GM18873 (cell line): ENCODE data around the gene GABRG3.
"Not testable (repeated sequence)": the region's sequence is repeated elsewhere in the genome, so short reads cannot be mapped to it uniquely, and the experiment has no call there.

Experiments
- ATAC-seq: cut with Tn5 transposase; IDR thresholded peaks from one replicate; pipeline ENCODE4 v1.9.1; 2021; ENCODE audit warnings: mild to moderate bottlenecking, moderate library complexity, moderate number of reproducible peaks; ENCODE audit not compliant: unreplicated experiment, low FRiP score

Gene GABRG3

DNA sequence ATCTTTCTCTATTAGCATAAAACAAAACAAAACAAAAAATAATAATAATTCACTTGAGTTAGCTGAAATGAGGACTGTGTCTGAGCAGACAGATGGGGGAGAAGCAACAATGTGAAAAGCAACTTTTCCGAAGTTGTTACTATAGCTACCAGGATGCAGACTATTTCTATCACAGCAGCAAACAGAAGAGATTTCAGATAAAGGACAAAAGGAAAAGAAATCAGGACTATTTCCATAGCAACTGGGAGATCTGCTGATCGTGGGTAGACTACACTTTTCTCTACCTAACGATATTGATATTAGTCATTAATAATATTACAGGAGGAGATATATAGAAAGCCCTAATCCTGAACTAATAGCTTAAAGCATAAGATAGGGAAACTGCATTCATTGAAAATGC, 321.7 kb downstream of the GABRG3 start:
- ATAC-seq = no peak

DNA sequence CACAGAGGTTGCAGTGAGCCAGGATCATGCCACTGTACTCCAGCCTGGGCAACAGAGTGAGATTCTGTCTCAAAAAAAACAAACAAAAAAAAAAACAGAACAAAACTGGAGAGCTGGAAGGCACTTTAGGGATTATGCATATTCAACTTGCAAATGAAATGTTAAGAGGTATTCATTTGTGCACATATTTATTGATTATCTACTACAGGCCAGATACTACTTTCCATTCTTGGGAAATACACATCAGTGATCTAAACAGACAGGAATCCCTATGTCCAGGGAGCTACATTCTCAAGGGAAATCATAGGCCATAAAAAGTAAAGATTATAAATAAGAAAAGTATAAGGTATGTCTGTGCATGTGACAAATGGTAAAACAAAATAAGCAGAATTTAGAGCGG, 322.6 kb downstream of the GABRG3 start:
- no peak for ATAC-seq

DNA sequence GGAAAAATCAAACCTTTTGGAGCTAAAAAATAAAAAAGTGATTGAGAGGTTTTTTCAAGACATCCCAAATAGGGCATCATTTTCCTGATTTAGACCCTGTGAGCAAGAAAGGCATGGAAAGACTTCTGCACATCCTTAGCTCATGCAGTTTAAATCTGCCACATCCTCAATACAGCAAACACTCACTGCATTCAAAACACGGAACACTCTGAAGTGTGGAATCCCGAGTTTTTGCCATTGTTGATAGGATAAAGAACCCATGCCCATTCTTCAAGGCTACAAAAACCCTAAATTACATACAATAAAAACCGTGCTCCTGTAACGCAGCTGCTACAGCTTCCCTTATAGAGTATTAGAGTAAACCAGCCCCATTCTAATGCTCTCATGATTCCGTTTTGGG, 346.8 kb downstream of the GABRG3 start:
- no peak for ATAC-seq

DNA sequence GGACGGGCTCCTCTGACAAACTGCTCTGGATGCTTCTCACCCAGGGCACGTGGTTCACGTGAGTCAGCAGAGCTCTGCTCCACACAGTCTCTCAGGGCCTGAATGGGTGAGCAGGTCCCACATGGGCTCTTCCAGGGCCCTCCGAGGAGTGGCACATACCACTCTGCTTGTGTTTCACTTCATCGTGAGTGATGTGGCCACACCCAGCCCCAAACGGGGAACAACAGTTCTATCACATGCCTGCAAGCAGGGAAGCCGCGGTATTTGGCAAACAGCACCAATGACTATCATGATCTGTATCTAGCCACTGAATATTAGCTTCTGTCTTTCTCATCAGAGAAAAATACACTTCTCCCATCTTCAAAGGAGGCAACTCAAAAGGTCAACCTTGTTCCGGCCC, 352.8 kb downstream of the GABRG3 start:
- no peak for ATAC-seq

DNA sequence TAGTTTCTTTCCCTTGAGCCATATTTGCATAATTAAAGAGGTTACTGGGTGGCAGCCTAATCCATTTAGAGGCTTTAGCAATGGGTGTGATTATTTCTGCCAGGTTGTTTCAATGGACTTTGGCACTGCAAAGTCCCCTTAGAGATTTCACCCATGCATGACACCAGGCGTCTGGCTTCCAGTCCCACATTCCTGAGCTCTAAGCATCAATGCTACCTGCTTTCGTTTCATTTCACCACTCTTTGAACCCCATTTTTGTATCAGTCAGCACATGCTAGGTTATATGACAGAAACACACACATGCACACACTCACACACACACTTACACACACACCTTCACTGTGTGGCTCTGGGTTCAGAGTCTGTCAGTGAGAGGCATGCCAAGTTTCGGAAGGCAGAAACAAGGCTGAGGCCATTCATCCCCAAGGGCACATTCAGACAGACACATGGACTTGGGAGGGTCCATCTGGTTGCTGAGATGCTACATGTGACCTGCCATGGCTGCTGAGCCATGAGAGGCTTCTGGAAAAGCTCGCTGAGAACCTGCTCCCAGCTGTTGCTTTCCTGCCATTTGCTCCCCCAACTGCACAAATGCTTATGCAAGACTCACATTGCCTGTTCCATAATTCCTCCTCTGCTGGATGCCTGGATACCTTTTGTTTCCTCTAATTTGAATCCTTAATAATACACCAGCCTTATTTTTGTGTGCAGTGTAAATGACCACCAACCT, 354.1 kb downstream of the GABRG3 start:
- no peak for ATAC-seq

DNA sequence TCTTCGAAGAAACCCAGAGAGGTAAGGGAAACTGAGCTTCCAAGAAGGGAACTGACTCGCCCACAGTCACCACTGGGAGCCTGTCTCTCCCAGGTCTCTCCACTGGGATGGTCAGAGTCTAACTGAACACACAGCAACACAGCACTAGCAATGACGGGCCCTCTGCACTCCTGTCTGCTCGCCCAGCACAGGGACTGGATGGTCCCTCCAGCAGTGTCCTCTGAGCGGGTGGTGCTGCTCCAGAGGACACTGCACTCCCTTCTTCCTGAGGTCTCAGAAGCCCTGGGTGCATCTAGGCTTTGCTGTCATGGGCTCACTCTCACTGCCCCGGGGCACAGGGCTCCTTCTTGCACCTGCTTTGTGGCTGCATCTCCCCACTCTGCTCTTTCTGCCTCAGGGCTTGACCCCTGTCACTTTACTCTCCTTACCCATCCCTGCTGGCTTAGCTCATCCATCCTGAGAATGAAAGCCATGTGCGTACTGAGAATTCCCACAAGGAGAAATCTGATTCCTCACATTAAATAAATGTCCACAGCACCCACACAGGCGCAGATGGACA, 356.6 kb downstream of the GABRG3 start:
- no peak for ATAC-seq

DNA sequence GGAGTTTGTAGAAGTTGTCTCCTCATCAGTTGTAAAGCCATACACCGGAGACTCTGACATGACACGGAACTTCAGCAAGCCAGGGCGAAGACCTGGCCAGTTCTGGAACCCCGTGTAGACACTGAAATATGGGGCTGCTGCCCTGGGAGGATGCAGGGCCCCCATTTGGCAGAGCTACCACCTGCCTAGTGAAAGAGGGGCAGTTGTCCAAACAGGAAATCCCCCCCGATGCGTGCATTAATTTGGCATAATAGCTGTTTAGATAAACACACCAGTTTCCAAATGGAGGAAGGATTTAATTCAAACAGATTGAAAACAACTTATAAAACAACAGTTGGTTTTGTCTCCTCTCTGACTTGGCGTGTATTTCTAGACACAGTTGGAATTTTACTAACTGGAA, 357.2 kb downstream of the GABRG3 start:
- no peak for ATAC-seq

DNA sequence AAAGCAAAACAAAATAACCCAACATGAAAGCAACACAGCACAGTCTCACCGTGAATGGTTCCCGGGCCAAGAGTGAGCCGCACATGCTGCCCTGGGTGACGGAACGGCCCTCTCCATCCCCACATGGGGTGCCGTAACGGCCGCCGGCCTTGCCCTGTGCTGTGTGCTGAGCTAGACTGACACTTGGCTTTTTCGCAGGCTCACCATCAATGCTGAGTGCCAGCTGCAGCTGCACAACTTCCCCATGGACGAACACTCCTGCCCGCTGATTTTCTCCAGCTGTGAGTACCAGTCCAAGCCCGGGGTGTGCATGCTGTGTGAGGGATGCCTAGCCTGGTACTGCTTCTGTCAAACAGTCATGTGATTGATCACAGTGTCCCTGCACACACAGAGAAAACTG, 357.6 kb downstream of the GABRG3 start:
- ATAC-seq = no peak

DNA sequence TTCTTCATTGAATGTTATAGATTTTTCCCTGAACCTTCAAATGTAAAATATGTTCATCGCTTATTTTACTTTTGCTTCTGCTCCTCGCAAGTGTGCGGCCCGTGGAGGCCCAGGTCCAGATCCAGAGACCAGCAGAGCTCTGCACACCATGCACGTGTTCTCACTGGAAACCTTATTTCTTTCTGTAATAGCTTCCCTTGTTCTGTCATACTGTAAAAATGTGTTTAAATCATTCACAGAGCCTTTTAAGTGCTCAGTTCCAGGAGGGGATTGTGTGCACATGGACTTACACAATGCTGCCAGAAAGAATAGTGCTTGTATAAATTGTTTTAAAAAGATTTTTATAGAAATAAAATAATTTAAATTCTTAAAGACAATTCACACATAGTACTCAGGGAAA, 359.3 kb downstream of the GABRG3 start:
- ATAC-seq = no peak

DNA sequence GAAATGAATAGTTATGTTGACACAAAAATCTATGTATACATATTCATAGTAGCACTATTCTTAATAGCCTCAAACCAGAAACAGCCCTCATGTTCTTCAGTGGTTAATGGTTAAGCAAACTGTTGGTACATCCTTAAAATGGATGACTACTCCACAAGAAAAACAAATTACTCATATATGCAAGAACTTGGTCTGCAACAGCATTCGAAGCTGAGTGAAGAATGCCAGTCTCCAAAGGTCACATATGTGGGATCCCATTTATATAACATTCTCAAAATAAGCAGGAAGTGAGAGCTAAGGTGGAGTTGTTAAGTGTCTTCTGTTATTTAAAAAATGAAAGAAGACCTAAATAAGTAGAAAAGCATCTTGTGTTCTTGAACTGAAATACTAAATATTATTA, 365.7 kb downstream of the GABRG3 start:
- ATAC-seq = no peak

DNA sequence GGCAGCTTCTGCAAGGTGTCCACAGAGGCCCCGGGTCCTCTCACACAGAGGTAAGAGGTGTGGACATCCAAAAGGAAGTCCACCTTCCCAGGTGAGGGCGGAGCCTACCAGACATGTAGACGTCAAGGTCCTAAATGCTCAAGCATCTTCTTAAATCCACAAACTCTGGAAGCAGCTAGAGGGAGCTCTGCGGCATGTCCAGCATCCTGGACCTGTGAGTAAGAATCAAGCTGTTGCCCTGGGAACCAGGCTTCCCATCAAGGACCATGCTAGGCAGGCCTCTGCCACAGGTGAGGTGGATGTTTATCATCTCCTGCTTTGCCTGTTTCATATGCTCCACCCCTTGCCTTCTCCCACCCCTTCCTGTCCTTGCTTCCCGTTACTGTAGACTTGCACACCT, 368.2 kb downstream of the GABRG3 start:
- ATAC-seq = no peak

DNA sequence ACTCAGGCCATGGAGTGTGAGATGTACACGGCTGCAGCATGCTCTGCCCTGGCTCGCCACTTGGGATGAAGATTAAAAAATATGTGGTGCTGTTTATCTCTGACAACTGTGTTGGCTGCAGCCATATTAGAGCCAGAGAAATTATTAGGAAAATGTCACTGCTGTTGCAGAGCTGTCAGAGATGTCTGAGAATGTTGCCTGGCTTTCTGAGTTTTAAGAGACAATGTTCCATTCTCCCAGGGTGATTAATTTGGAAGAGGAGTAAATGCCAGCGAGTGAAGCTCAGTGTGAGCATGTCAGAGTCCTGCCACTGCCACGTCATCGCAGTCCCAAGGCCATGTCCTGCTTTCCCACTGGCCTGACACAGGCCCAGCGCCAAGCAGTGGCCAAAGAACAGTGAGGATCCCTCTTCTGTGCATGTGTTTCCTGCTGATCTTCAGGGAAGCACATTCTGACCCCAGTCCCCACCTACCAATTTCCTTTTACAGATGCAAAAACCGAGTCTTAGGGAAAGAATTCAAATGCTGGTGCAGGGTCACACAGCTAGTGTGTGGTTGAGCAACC, 370.9 kb downstream of the GABRG3 start:
- ATAC-seq = no peak

DNA sequence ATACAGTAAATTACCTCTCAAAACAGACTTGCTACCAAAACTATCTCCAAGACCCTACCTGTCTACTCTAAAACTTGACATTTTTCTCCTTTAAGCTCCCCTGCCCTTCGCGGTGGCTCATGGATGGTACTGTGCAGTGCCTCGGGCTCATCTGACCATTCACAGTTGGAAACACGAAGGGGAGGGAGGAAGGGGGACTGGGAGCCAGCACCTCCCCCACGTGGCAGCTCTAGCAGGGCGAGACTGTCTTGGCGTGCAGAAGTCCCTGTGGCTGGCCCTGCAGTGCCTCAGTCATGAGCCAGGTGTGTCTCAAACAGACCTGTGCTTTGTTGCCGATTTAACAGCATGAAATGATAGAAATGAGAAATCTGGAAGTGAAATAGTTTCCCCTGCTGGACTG, 372.0 kb downstream of the GABRG3 start:
- ATAC-seq = no peak

DNA sequence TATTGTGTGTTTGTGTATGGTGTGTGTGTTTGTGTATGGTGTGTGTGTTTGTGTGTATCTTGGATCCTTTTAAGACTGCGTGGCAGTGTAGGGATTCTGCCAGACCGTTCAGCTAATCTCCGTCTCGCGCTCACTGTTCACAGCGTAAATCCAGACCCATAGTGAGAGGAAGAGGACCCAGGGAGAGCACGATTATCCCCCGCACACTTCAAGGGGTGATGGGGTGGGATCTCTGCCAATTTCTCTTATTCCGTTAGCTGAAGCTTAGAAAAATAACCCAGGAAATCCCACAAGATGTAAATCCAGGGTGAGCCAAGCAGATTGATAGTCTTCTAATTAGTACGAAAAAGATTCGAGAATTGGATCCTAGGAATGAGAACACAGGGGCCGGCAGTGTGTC, 381.2 kb downstream of the GABRG3 start:
- no peak for ATAC-seq

DNA sequence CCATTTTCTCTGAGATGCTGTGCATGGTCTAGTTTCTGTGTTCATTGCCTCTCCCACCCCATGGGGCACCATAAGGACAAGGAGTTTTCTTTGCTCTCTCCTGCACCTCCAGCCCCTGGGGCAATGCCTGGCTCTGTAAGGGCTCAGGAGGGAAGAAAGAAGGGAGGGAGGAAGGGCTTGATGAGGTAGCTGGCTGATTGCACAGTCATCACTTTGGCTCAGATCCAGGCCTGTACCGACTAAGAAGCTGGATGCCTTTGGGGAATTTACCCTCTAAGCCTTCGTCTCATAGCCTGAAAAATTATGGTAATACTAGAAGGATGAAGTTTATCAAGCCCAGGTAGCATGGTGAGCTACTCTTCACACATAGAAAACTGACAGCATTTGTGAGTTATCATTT, 382.9 kb downstream of the GABRG3 start:
- ATAC-seq = no peak

DNA sequence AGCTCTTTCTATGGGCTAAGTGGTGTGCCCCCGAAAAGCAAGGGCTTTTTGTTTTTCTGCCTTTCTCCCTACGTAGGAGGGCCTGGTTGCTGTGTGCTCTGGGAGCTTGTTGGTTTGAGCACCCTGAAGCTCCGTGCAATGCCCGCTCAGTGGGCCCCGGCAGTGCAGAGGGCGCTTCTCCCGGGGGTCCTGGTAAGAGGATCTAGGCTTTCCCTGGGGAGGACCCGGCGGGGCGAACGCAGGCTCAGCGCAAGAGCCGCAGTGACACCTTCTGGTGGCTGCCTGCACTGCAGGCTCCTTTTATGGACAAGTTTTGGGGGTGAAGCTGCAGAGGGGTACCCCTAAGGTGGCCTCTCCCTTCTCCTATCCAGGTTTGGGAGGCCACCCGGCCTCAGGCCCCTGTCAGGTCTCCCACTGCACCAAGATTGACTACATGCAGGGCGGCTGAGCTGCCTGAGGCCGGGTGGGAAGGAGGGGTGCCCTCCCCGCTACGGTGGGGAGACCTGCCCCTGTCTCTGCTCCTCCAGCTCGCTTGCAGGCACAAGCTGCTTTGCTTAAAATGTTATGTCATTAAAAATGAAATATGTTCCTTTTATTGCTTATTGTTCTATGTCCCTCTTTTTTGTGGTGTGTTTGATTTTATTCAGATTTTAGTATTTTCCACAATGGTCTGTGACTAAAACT, 387.9 kb downstream of the GABRG3 start:
- no peak for ATAC-seq

DNA sequence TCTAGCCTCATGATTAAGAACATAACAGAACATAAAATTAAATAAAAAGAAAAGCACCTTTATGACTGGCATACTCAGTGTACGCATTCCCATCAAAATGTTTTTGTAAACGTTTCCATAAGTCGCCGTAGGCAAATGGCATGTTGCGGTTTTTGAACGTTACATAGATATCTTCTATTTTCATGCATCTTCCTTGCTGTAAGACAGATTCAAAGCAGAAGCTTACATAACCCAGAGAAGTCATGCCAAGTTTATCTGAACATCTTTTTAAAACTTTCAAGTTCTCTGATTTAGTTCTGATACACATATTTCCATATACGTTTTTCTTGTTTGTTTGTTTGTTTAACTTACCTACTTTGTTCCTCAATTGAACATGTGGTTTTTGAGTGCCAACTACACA, 388.6 kb downstream of the GABRG3 start:
- no peak for ATAC-seq

DNA sequence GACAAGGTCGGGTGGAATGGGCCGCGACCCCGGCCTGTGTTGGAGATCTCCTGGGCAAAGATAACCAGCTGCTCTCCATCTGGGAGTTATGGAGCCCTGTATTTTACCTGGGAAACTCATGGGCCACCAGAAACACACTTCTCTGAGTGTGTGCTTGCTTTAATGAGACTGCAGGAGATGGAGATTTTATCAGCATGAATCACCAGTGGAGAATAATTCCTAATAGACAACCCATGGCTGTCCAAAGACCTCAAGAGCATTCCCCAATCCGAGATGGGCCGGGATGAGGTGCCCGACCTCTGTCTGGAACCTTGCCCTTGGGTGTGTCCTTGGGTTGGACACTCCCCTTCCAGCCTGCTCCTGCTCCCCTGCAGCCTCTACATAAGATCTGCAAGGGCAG, 389.3 kb downstream of the GABRG3 start:
- ATAC-seq = no peak

DNA sequence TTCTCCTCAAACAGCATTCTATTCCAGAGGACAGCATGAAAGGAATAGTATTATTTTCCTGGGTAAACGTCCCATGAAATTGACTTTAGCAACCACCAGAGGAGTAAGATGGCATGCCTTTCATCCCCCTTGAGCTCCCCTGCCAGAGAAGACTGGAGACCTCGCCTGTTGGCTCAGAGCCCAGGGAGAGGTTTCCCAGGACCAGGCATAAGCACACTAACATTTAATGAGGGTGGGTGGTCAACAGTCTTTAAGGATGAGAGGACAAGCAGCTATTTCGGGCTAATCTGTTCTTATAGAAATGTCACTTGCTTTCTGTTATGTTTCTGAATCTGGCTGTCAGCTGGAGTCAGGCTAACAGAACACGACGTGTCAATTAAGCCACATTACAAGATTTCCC, 390.5 kb downstream of the GABRG3 start:
- ATAC-seq = no peak

DNA sequence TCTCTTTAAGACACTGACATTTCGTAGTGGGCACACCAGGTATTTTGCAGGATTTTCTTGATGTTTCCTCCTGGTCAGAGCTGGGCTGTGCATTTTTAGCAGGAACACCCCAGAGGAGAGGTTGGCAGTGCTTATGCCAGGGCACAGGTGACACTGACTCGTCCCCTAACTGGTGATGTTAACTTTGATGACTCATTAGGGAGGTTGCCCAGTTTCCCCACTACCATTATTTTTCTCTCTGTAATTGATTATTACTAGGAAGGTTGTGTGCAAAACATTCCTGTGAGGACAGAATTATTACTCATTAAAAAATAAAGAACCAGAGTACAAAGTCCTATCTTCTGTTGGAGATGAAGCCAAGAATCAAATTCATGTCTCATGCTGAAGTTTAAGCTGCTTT, 394.5 kb downstream of the GABRG3 start:
- no peak for ATAC-seq

DNA sequence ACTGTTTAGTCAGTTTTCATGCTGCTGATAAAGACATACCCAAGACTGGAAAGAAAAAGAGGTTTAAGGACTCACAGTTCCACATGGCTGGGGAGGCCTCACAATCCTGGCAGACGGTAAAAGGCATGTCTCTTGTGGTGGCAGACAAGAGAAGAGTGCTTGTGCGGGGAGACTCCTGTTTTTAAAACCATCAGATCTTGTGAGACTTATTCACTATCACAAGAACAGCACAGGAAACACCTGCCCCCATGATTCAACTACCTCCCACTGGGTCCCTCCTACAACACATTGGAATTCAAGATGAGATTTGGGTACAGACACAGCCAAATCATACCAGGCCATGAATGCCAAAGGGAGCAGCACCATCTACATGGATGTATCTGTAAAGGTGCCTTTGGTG, 406.4 kb downstream of the GABRG3 start:
- not testable (repeated sequence) for ATAC-seq
